Activated CD4-positive, alpha-beta T cell treated with anti-CD3 and anti-CD28 coated beads, Interleukin-2, Interleukin-6, amounts not matched to agents 100 ng/mL and 50 ng/mL, durations not matched to agents 16 hours and 8 hours (primary cell): ENCODE results near the gene NFATC3.
A peak's percentile ranks its signal among the peaks of the same experiment; 100 is the strongest.

Source experiments
- DNase-seq: peaks from one replicate; pipeline ENCODE4 v3.0.0-alpha.2; 2020

Gene NFATC3

DNA sequence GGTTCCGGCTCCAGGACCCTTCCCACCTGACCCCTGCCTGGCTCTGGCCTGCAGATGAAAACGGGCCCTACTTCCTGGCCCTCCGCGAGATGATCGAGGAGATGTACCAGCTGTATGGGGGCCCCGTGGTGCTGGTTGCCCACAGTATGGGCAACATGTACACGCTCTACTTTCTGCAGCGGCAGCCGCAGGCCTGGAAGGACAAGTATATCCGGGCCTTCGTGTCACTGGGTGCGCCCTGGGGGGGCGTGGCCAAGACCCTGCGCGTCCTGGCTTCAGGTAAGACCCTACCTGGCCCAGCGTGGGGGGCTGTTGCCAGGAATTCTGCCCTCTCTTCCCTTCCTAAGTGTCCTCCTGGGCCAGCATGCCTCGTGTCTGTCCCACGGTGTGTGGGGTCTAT, 170.5 kb downstream of the NFATC3 start:
- no peak for DNase-seq

DNA sequence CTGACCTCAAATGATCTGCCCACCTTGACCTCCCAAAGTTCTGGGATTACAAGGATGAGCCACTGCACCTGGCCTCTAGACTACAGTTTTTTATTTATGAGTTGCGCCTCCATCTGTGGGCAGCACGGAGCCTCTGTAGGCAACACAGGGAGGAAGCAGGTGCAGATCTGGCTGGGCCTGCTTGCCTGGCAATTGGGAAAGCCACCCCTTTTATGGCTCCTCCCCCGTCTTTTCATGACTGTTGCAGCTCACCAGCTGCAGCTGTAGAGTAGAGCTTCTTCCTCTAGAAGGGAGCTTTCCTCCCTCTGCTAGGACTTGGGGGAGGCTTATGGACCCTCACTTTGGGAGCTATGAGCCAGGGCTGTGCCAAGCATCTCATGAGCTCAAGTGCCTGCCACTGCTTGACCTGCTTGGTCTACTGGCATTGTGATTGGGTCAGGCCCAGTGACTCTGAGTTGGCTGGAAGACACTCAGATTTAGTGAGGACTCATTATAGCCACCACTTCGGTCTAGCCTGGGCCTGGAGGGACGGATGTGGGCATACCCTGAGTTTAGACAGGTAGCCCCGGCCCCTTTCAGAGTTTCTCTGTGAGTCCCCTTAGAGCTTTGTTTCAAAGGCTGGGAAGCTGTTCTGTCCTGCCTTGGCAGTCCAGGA, 172.2 kb downstream of the NFATC3 start:
- DNase-seq: no peak

GRCh38 chr16:68257906-68258800, 173.0 kb downstream of the NFATC3 start:
- no peak for DNase-seq

- no peak for DNase-seq
These were observed 174.0 kb downstream of the NFATC3 start for GRCh38 chr16:68259007-68259825.

DNA sequence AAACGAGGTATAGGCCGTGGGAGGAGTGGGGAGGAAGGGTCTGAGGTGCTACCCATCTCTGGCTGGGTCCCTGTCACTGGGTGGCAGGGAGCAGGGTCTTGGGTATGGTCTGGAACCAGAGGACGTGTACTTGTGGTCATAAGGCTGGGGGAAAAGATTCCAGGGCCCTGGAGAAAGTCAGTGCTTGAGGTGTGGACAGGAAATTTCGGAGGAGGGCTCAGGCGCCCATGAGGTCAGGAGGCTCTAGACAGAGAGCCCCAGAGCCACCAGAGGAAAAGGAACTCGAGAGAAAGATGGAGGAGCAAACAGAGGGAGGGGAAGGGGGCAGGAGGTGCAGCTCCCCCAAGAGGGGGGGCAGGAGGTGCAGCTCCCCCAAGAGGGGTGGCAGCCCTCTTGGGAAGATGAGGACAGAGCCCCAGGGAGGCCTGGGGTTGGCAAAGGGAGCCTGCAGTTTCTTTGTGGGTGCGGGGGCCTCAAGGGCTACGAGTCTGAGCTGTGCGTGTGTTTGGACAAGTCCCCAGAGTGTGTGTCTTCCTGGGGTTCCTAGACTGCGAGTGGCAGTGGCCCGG, 178.5 kb downstream of the NFATC3 start:
- no peak for DNase-seq

GRCh38 chr16:68264128-68265077, 179.2 kb downstream of the NFATC3 start, which contains the start of gene SLC7A6:
TSS of gene SLC7A6 (plus strand) at chr16:68264526. CDS start at chr16:68274727, 10,201 bp downstream.
- DNase-seq: peak; percentile 91

- DNase-seq: peak; percentile 65
These were observed 180.1 kb downstream of the NFATC3 start for GRCh38 chr16:68265078-68265920.

GRCh38 chr16:68267612-68268405, 182.6 kb downstream of the NFATC3 start:
- no peak for DNase-seq

DNA sequence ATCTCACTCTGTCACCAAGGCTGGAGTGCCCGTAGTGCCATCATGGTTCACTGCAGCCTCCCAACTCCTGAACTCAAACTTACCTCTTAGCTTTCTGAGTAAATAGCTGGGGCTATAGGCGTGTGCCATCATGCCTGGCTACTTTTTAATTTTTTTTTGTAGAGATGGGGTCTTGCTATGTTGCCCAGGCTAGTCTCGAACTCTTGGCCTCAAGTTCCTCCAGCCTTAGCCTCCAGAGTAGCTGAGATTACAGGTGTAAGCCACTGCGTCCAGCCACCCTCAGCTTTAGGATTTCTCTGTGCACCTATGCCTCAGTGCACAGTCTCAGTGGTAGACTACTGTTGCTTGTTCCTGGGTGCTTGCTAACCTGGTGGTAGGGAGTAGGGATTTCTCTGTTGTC, 184.6 kb downstream of the NFATC3 start:
- DNase-seq: no peak

DNA sequence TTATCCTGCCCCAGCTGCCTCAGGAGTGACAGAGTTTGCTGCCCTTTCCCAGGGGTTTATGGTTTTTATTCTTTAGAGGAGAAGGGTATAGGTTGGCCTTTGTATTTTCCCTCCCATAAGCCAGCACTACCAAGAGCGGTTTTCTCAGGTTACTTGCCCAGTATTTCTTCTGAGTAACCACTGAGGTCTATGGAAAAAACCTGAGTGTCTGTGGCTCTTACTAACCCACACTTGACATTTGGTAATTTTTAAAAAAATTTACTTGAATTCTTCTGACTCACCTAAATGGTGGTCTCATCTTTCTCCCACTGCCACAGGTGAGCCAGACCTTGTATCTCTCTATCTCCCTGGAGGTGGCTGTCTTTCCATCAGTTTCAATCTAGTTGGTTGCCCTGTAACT, 185.2 kb downstream of the NFATC3 start:
- DNase-seq: no peak

- DNase-seq: no peak
These were observed 187.5 kb downstream of the NFATC3 start for GRCh38 chr16:68272507-68273209.

DNA sequence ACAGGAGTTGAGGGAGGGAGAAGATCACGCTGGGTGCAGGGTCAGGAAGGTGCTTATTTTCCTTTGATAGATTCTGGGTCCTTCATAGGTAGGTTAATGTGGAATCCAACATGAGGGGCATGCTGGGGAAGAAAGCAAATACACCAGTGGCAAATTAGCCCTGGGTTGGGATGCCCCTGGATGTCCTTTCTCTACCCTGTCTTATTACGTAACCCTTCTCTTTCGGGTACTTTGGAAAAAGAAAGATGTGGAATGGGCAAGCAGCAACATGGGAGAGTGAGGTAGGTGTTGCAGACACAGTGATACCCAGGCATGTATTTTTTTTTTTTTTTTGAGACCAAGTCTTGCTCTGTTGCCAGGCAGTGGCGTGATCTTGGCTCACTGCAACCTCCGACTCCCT, 188.3 kb downstream of the NFATC3 start:
- DNase-seq: no peak

GRCh38 chr16:68273896-68274295, 188.7 kb downstream of the NFATC3 start:
- DNase-seq: no peak

GRCh38 chr16:68274441-68274840, 189.3 kb downstream of the NFATC3 start:
- DNase-seq: no peak

GRCh38 chr16:68275611-68276191, 190.5 kb downstream of the NFATC3 start:
- DNase-seq: peak; percentile 68

DNA sequence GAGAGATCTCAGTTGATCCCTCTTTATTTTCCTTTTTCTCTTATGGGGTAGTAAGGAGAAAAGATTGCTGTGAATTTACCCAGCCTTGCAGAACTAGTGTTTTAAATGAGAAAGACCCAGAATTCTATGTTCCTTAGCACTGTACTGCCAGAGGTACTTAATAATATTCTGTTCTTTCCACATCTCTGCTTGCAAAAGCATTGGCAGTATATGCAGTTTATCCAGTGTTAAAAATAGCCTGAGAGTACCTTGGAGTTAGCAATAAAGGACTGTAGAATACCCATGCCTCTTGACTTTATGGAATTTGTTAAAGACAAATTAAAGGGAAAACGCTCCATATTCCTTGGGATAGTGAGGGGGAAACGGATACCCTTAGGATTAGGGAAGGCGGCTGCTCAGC, 191.1 kb downstream of the NFATC3 start:
- no peak for DNase-seq
